ENCODE results near the gene EIPR1.

EIPR1 gene

DNA sequence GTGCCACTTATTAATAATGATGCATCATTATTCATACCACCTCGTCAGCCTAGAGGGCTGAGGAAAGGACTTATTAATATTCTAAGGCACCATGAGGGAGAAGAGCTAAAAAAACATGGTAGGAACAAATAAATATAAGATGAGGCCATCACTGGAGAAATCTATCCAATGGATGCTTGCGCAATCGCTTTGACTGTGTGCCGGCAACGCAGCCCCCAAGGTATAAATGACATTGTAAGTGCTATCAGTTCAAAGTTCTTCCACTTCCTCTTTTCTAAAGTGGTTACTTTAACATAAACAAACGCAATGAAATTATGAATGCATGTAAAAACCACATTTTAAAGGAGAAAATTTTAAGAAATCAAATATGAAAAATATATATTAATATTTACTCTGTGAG is 164.6 kb downstream of the EIPR1 start:
- no peak for TF ChIP-seq CTCF (IDR thresholded peaks at IDR 0.05; ENCODE audit: low read depth, low read length)
- H3K4me3 ChIP-seq (ENCODE audit: low read depth, low read length), result no peak overlapping the region

DNA sequence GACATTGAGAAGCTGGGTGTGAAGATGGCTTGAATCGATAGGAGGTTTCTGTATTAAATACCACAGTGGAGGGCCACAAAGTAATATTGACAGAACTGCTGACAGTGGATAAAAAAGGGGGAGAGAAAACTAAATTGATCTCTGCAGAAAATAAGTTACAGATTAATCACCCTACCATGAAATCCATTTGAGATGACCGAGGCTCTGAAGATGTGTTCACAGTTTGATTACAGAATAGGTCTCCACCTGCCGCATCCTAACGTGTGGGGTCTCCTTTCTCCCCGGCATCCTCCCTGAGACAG is 165.6 kb downstream of the EIPR1 start:
- TF ChIP-seq CTCF (IDR thresholded peaks at IDR 0.05; ENCODE audit: low read depth, low read length), result no peak
- no peak overlapping the region for H3K4me3 ChIP-seq (ENCODE audit: low read depth, low read length)

GRCh38 chr2:3211256-3212060 is 166.2 kb downstream of the EIPR1 start:
- TF ChIP-seq CTCF (IDR thresholded peaks at IDR 0.05; ENCODE audit: low read depth, low read length), result no peak

DNA sequence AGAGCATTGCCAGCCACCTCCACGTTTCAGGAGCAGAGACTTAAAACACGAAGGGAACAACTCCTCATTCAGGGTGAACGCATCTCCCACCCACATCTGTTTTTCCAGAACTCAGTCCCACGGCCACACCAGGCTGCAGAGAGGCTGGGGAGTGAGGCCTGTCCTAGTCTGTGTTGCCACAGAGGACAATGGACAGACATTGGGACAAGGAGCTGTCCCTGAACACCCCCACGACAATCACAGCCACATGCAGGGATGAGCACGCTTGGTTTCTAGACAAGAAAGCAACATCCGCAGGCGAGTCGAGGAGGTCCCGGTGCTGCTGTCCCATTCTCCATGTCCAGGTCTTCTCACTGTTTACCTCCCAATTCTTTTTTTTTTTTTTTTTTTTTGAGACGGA is 167.4 kb downstream of the EIPR1 start:
- TF ChIP-seq CTCF (IDR thresholded peaks at IDR 0.05; ENCODE audit: low read depth, low read length), result no peak

More at GRCh38 chr2:3211256-3212060, 166.2 kb downstream of the EIPR1 start:
- H3K4me3 ChIP-seq (ENCODE audit: low read depth, low read length), result no peak overlapping the region

DNA sequence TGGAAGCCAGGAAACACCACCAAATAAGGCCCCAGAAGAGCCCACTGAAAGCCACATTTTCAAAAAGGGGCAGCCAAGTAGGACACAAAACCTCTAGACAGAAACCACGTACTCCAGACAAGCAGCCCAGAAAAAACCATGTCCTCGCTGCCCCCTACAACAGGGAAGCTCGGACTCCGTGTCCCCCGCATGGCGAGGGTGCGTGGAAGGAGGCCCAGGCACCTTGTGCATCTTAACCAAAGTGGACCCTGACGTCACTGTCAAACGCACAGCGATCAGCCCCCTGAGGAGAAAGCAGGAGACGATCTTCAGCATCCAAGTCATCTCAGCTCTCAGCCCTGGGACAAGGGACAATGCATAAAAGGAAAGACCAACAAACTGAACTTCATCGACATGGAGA is 168.4 kb downstream of the EIPR1 start:
- TF ChIP-seq CTCF (IDR thresholded peaks at IDR 0.05; ENCODE audit: low read depth, low read length), result no peak
- no peak overlapping the region for H3K4me3 ChIP-seq (ENCODE audit: low read depth, low read length)

More for the DNA sequence above, 167.4 kb downstream of the EIPR1 start:
- no peak overlapping the region for H3K4me3 ChIP-seq (ENCODE audit: low read depth, low read length)

DNA sequence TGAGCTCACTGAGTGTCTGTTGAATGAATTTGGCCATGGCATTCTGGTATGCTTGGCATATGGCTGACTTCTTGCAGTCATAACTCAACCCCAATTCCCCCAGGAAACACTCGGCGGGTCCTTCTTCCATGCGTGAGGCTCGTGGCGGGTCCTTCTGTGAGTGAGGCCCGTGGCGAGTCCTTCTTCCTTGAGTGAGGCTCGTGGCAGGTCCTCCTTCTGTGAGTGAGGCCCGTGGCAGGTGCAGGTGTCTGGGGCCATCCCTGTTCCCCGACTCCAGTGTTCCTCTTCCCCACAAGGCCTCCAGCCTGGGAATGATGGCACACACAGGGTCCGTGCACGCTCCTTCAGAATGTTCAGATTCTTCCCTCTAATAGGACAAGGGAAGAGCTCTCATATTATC is 169.0 kb downstream of the EIPR1 start:
- H3K4me3 ChIP-seq (ENCODE audit: low read depth, low read length), result no peak overlapping the region
- TF ChIP-seq CTCF (IDR thresholded peaks at IDR 0.05; ENCODE audit: low read depth, low read length), result no peak

- H3K4me3 ChIP-seq (ENCODE audit: low read depth, low read length), result no peak overlapping the region
- TF ChIP-seq CTCF (IDR thresholded peaks at IDR 0.05; ENCODE audit: low read depth, low read length), result no peak
Measured at GRCh38 chr2:3208179-3208578, 169.4 kb downstream of the EIPR1 start.
